NCI-H1092 treated with DMSO at 0.1 percent for 48 hours (cell line): ENCODE data around the gene NIPAL3.
"Not testable (repeated sequence)": the region's sequence is repeated elsewhere in the genome, so short reads cannot be mapped to it uniquely, and the experiment has no call there.

Experiments used
- DNase-seq: peaks from one replicate; lab custom pipeline; 2025; lab: John Stamatoyannopoulos, UW

The NIPAL3 gene

GRCh38 chr1:24517898-24518297 lies 102.3 kb downstream of the NIPAL3 start:
- DNase-seq, result no peak

GRCh38 chr1:24520282-24520681 lies 104.7 kb downstream of the NIPAL3 start:
- DNase-seq, result not testable (repeated sequence)
